Measurements from ENCODE around the gene MTF2.

Gene MTF2

GRCh38 chr1:93047618-93048017 lies 31.5 kb upstream of the MTF2 start:
- Histone ChIP-seq H3K4me2 (ENCODE audit: low read length) (no peak overlapping the region), H3K36me3 (ENCODE audit: control insufficient read depth, low read length) (no peaks in the 10 kb centered on the region), H3K27ac (ENCODE audit: low read depth, low read length) (no peak overlapping the region), H3K9me2 (replicated peaks; ENCODE audit: control insufficient read depth, low read length) (no peaks in the 10 kb centered on the region), H3F3A (ENCODE audit: control insufficient read depth, insufficient read depth) (no peaks in the 10 kb centered on the region), H3K9me3 (ENCODE audit: control insufficient read depth, insufficient read depth, low read length) (no peaks in the 10 kb centered on the region), H3K4me1 (ENCODE audit: control insufficient read depth, low read length) (peaks cover 3% of the 10 kb centered on the region), H3K4me3 (ENCODE audit: low read length) (no peak overlapping the region), H3K79me2 (ENCODE audit: control insufficient read depth, low read length) (no peaks in the 10 kb centered on the region), H4K20me1 (ENCODE audit: control insufficient read depth, insufficient read depth, low read depth, low read length) (no peaks in the 10 kb centered on the region), H3K27me3 (ENCODE audit: control insufficient read depth, low read length) (no peaks in the 10 kb centered on the region)
- no peak for TF ChIP-seq EZH2phosphoT487 (IDR thresholded peaks at IDR 0.05; ENCODE audit: borderline replicate concordance, low read length)

GRCh38 chr1:93051961-93052360 lies 27.1 kb upstream of the MTF2 start:
- H4K20me1 ChIP-seq (ENCODE audit: control insufficient read depth, insufficient read depth, low read depth, low read length) = no peaks in the 10 kb centered on the region
- H3K4me1 ChIP-seq (ENCODE audit: control insufficient read depth, low read length) = no peaks in the 10 kb centered on the region
- no peaks in the 10 kb centered on the region for H3K9me3 ChIP-seq (ENCODE audit: control insufficient read depth, insufficient read depth, low read length)
- no peak overlapping the region for H3K4me2 ChIP-seq (ENCODE audit: low read length)
- no peaks in the 10 kb centered on the region for H3F3A ChIP-seq (ENCODE audit: control insufficient read depth, insufficient read depth)
- no peaks in the 10 kb centered on the region for H3K36me3 ChIP-seq (ENCODE audit: control insufficient read depth, low read length)
- H3K27me3 ChIP-seq (ENCODE audit: control insufficient read depth, low read length) = no peaks in the 10 kb centered on the region
- no peak for TF ChIP-seq EZH2phosphoT487 (IDR thresholded peaks at IDR 0.05; ENCODE audit: borderline replicate concordance, low read length)
- no peak for TF ChIP-seq CTCF (IDR thresholded peaks at IDR 0.05; ENCODE audit: low read depth, low read length, poor library complexity, severe bottlenecking)
- no peaks in the 10 kb centered on the region for H3K79me2 ChIP-seq (ENCODE audit: control insufficient read depth, low read length)
- H3K27ac ChIP-seq (ENCODE audit: low read depth, low read length) = no peak overlapping the region
- no peaks in the 10 kb centered on the region for H3K9me2 ChIP-seq (replicated peaks; ENCODE audit: control insufficient read depth, low read length)
- no peak overlapping the region for H3K4me3 ChIP-seq (ENCODE audit: low read length)

GRCh38 chr1:93056214-93056613 lies 22.9 kb upstream of the MTF2 start:
- no peaks in the 10 kb centered on the region for H3K4me1 ChIP-seq (ENCODE audit: control insufficient read depth, low read length)
- no peak overlapping the region for H3K27ac ChIP-seq (ENCODE audit: low read depth, low read length)
- H3F3A ChIP-seq (ENCODE audit: control insufficient read depth, insufficient read depth) = no peaks in the 10 kb centered on the region
- no peaks in the 10 kb centered on the region for H4K20me1 ChIP-seq (ENCODE audit: control insufficient read depth, insufficient read depth, low read depth, low read length)
- no peaks in the 10 kb centered on the region for H3K79me2 ChIP-seq (ENCODE audit: control insufficient read depth, low read length)
- no peaks in the 10 kb centered on the region for H3K9me3 ChIP-seq (ENCODE audit: control insufficient read depth, insufficient read depth, low read length)
- H3K4me2 ChIP-seq (ENCODE audit: low read length) = no peak overlapping the region
- TF ChIP-seq EZH2phosphoT487 (IDR thresholded peaks at IDR 0.05; ENCODE audit: borderline replicate concordance, low read length) (no peak), CTCF (IDR thresholded peaks at IDR 0.05; ENCODE audit: low read depth, low read length, poor library complexity, severe bottlenecking) (no peak)
- H3K36me3 ChIP-seq (ENCODE audit: control insufficient read depth, low read length) = no peaks in the 10 kb centered on the region
- H3K9me2 ChIP-seq (replicated peaks; ENCODE audit: control insufficient read depth, low read length) = no peaks in the 10 kb centered on the region
- H3K4me3 ChIP-seq (ENCODE audit: low read length) = no peak overlapping the region
- H3K27me3 ChIP-seq (ENCODE audit: control insufficient read depth, low read length) = no peaks in the 10 kb centered on the region

- no peak overlapping the region for H3K4me2 ChIP-seq (ENCODE audit: low read length)
Measured at GRCh38 chr1:93056649-93057048, 22.4 kb upstream of the MTF2 start.

More at GRCh38 chr1:93056649-93057048, 22.4 kb upstream of the MTF2 start:
- Histone ChIP-seq H3K27ac (ENCODE audit: low read depth, low read length) (no peak overlapping the region), H3K4me3 (ENCODE audit: low read length) (no peak overlapping the region), H3K9me3 (ENCODE audit: control insufficient read depth, insufficient read depth, low read length) (no peaks in the 10 kb centered on the region), H3K4me1 (ENCODE audit: control insufficient read depth, low read length) (no peaks in the 10 kb centered on the region), H4K20me1 (ENCODE audit: control insufficient read depth, insufficient read depth, low read depth, low read length) (no peaks in the 10 kb centered on the region), H3K27me3 (ENCODE audit: control insufficient read depth, low read length) (no peaks in the 10 kb centered on the region), H3K79me2 (ENCODE audit: control insufficient read depth, low read length) (no peaks in the 10 kb centered on the region), H3K36me3 (ENCODE audit: control insufficient read depth, low read length) (no peaks in the 10 kb centered on the region), H3K9me2 (replicated peaks; ENCODE audit: control insufficient read depth, low read length) (no peaks in the 10 kb centered on the region), H3F3A (ENCODE audit: control insufficient read depth, insufficient read depth) (no peaks in the 10 kb centered on the region)
- TF ChIP-seq EZH2phosphoT487 (IDR thresholded peaks at IDR 0.05; ENCODE audit: borderline replicate concordance, low read length) = no peak
- TF ChIP-seq CTCF (IDR thresholded peaks at IDR 0.05; ENCODE audit: low read depth, low read length, poor library complexity, severe bottlenecking) = no peak
